ENCODE results near the gene HP1BP3.
A peak's percentile ranks its signal among the peaks of the same experiment; 100 is the strongest.

The HP1BP3 gene

DNA sequence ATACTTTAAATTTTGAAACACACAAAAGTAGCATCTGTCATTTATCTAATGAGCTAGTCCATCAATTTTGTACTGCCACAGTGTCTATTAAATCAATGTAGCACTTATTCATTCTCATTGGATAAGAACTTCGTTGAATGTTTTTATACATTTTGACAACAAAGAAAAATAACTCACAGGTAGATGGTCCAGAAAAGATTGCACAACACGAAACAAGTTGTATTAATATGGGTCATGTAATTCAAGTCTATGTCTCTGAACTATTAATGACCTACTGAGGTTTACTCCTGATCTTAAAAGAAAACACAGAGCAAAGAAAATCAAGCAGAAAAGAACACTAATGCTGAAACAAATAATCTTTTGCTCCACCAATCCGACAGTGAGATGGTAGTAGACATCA lies 15.3 kb downstream of the HP1BP3 start:
- no peak for DNase-seq (ENCODE audit: low read depth in 2 of 2, low spot score in 1 of 2)

DNA sequence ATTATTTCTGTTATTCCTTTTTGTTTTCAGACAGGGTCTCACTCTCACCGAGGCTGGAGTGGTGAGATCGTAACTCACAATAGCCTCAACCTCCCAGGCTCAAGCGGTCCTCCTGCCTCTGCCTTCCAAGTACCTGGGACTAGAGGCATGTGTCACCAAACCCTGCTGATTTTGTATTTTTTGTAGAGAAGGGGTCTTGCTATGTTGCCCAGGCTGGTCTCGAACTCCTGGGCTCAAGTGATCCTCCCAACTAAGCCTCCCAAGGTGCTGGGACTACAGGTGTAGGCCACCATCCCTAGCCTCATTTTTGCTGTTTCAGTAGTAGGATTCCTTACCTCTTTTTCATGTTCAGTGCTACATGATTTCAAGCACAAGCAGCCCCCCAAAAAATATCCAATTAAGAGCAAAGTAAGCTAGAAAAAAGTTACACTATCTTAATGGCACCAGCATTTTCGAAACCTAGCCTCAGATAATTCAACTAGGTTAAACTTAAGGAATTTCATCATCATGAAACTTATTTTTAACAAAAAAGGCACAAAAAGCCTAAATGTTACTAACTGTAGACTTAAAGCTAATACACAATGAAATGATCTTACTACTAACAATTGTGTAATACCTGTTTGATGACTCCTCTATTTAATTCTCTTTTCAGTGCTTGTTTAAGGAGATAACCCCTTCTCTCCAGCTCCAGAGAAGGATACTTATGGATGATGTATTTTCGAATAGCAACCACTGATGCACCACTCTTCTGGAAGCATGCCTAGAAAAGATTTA lies 16.6 kb downstream of the HP1BP3 start:
- no peak for DNase-seq (ENCODE audit: low read depth in 2 of 2, low spot score in 1 of 2)

DNA sequence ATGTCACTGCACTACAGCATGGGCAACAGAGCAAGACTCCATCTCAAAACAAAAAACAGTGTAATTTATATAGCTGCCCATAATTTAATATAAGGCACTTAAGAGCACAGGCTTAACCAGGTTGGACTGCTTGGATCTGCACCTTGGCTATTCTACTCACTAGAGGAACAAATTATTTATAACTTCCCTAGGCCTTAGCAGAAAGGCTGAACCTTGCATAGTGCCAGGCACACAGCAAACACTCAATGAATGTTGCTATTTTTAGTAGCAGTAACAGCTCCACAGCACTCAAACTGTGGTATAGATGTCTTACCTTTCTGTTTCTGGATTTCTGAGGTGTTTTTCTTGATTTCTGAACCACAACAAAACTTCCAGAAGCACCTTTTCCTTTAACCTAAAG lies 19.8 kb downstream of the HP1BP3 start:
- DNase-seq (ENCODE audit: low read depth in 2 of 2, low spot score in 1 of 2), result no peak

DNA sequence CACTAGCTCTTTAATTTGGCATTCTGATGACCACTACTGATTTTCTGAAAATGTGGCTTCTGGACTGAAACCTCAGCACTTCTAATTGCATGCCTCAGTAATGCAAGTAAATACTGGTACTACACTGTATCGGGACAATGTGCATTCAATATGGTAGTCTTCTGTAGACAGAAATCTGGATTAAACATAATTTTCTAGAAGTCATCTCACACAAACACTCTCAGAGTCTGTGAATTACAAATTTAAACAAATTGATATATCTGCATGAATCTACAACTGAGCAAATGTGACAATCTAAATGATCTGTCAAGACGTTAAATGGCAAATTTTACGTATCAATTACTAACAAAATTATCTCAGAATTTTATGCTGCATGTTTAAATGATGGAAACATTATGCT lies 23.7 kb downstream of the HP1BP3 start:
- no peak for DNase-seq (ENCODE audit: low read depth in 2 of 2, low spot score in 1 of 2)

DNA sequence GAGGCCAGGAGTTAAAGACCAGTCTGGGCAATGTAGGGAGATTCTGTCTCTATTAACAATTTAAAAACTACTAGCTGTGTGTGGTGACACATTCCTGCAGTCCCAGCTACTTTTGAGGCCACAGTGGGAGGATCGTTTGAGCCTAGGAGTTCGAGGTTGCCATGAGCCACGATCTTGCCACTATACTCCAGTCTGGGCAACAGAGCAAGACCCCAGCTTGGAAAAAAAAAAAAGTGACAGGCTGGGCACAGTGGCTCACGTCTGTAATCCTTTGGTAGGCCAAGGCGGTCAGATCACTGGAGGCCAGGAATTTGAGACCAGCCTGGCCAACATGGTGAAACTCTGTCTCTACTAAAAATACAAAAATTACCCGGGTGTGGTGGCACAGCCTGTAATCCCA lies 26.8 kb downstream of the HP1BP3 start:
- no peak for DNase-seq (ENCODE audit: low read depth in 2 of 2, low spot score in 1 of 2)

DNA sequence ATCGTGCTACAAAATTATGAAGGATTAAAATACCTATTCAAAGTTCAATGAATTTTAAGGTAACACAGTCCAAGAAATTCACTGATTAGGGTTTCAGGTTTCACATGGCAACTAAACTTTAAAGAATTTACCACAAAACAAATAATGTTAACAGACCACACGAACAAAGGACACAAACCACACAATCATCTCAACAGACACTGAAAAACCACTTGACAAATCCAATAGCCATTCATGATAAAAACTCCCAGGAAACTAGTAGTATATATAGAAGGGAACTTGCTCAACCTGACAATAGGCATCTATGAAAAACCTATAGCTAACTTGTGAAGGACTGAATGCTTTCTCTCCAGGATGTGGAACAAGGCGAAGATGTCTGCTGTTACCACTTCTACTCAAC lies 33.5 kb downstream of the HP1BP3 start:
- no peak for DNase-seq (ENCODE audit: low read depth in 2 of 2, low spot score in 1 of 2)

DNA sequence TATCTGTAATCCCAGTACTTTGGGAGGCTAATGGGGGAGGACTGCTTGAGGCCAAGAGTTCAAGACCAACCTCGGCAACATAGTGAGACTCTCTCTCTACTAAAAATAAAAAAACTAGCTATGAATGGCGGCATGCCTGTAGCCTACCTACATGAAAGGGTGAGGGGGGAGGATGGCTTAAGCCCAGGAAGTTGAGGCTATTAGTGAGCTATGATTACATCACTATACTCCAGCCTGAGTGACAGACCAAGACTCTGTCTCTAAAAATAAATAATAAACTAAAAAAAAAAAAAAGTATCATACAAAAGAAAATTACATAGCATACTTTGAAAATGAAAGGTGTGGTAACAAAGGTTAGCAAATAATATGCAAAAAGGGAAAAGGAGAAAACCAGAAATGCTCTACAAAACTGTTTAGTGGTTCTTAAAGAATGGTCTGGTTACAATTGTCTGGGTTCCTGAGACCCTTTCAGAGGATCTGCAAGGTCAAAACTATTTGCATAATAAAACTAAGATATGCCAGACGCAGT lies 35.6 kb downstream of the HP1BP3 start:
- DNase-seq (ENCODE audit: low read depth in 2 of 2, low spot score in 1 of 2), result no peak

DNA sequence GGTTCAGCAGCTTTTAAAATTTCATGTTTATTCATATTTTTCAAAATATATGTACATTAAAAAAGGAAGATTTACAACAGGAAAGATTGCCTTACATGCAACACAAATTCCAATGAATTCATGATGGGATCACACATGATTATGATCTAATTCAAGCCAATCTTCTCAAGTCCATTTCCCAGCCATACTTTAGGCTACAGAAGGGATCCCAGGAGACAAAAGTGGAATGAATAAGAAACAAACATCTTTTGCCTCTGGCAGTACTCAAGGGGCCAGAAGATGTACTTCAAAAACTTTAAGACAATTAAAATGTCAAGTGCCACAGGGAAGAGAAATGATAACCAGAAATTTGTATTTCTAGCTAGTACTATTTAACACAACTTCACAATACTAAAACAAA lies 44.4 kb downstream of the HP1BP3 start:
- no peak for DNase-seq (ENCODE audit: low read depth in 2 of 2, low spot score in 1 of 2)

DNA sequence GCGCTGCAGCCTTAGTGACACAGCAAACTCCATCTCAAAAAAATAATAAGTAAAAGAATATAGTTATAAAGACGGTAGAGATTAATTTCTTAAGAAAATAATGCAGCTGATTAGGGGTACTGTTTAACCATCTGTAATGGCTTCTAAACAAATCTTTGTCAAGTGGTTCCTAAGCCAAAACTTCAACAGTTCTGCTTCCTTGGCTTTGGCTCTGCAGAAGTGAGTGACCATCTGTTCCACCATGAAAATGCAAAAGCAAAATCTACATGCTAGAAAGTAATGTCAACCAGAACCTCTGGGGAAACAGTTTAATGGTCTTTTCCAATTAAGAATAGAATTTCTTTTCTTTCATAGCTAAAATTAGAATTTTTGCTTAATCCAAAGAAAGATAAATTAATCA lies 46.3 kb downstream of the HP1BP3 start:
- no peak for DNase-seq (ENCODE audit: low read depth in 2 of 2, low spot score in 1 of 2)

DNA sequence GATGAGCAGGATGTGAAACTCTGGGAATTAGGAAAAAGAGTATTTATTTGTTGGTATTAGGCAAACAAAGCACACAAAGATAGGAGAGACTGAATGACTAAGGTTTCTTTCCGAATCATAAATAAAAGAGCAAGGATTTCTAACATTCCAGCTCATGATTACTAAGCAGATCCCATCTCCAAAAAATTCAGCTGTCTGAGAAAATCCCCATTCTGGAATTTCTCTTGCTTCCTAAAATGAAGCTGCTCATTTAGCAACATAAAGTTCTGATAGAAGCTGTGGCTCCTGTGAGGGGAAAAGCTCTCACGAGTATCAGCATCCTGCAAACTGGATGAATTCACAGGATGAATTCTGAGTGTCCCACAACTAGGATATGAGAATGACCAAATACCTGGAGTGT lies 47.9 kb downstream of the HP1BP3 start:
- DNase-seq (ENCODE audit: low read depth in 2 of 2, low spot score in 1 of 2), result no peak

DNA sequence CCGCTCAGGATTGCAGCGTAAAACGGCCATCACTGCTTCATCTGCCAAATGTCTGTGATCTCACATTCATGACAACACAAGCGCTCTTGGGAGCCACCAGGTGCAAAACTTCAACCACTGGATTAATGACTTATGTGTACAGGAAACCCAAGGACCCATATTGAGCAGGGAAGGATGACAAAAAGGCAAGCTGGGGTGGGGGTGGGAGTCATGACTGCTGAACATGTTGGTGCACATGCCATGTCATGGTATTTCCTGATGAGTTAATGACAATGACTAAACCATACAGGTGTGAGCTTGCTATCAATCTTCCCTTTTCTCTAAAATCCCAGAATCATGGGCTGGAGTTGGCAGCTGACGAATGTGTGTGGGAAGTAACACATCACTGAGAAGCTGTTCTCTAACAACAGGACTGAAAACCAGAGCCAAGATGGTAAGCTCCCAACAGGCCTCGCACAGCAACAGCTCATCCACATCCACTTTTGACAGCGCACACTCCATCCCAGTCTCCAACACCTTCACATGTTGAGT lies 51.5 kb downstream of the HP1BP3 start:
- no peak for DNase-seq (ENCODE audit: low read depth in 2 of 2, low spot score in 1 of 2)

DNA sequence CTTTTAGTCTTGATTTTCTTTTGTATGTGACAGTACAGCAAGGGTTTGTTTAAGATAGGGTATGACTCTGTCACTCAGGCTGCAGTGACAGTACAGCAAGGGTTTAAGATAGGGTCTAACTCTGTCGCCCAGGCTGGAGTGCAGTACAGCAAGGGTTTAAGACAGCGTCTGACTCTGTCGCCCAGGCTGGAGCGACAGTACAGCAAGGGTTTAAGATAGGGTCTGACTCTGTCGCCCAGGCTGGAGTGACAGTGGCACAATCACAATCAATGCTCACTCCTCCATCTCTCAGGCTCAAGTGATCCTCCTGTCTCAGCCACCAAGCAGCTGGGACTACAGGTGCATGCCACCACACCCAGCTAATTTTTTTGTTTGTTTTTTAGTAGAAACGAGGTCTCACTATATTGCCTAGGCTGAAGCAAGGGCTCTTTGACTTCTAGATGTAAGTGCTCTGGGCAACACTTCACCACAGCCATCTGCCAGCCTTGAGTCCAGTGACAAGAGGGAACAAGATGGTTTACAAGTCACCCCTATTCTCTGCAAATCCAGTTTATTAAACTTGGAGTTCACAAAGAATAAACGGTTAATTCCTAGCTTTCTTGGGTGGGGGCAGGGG lies 53.6 kb downstream of the HP1BP3 start:
- no peak for DNase-seq (ENCODE audit: low read depth in 2 of 2, low spot score in 1 of 2)

DNA sequence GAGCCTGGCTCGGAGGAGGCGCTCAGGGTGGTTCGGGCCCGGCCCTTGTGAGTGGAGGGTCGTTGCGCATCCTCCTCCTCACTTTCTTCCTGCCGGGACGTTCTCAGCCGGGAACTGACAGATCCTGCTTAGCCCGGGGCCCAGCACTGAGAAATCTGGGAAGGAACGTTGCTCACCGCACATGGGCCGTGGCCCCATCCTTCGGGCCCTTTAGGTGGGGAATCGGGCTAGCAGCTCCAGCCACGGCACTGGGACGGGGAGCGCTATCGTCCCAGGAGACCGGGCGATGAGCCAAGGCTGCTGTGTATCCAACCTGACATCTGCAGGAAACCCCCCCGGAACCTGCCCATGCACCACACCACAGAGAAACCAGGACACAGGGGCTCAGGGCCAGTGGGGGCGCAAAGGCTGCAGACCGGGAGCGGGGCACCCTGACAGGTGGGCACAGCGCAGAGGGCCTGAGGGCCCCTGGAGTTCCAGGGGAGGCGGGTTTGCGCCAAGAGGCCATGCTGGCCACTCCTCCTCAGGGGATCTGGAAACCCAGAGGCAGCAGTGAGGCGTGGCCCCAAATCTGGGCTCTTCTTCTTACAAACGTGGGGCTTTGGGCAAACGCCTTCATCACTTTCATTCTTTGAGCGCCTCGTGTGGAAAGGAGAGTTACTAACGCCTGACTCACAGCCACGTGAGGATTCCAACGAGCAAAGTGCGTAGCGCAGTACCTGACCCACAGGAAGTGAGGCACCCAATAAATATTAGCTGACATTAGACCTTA lies 54.3 kb downstream of the HP1BP3 start, which contains the start of gene SH2D5:
Gene SH2D5, minus strand, starts transcription at position 116 of the 772 bp plus-strand sequence. CDS start 4,659 bp downstream, outside the sequence.
- peak; percentile 57 to 65 for DNase-seq (ENCODE audit: low read depth in 2 of 2, low spot score in 1 of 2)

DNA sequence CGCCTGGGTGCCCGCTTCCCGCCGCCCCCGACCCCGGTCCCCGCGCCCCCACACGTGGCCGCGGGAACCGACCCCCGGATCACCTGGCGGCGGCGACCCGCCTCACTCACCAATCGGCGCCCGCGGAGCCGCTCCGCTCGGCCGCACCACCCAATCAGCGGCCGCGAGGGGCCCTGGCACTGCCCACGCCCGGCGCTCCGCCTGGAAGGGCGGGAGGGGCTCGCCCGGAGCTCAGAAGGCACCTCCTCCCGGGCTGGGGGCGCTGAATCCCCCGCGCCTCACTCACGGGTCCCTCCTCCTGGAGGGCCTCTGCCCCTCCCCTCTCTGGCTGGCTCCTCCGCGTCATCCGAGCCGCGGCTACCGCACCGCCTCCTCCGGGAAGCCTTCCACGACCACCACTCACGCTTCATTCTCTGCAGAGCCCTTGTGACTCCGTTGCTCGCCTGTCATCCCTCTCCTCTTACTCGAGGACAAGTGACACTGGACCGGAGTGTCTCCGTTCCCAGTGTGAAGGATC lies 55.0 kb downstream of the HP1BP3 start:
- peak in 1 of 2 donors; percentile 45 for DNase-seq (ENCODE audit: low read depth in 2 of 2, low spot score in 1 of 2)

DNA sequence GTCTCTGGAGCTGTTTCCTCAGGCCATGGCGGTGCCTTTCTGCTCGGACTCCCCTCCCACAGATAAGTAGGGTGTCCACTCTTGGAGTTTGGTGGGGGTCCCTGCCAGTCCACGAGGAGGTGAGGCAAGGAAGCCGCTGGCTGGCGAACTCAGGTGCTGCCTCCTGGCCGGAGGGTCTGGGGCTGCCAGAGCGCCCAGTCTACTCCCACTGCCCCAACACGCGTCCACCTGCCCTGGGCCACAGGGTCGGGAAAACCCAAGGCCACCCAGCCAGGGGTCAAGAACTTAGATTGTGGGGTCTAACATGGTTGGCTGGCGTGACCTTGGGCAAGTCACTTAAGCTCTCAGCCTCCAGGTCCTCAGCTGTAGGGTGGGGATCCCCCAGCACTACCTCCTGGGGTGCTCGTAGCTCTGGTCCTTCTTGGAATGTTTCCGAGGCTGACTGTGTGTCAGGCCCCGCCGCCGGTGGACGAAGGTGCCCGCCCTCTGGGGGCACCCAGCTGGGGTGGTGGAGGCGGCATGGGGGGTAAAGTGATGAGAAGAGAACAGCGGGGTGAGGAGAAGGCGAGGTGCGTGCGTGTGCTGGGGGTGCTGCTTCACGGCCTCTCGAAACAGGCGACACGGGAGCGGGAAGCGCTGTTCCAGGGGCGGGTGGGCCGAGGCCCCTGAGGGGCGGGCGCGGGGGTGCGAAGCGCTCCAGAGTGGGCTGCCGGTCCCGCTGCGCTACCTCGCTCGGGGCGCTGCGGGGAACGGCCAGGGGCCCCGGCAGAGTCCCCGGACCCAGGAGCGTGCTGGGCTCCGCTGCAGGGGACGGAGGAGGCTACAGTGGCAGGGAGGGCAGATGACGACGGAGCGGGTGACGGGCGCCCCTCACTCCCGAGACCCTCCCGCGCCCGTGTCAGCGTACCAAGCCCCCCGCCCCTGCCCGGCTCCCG lies 55.8 kb downstream of the HP1BP3 start:
- no peak for DNase-seq (ENCODE audit: low read depth in 2 of 2, low spot score in 1 of 2)

DNA sequence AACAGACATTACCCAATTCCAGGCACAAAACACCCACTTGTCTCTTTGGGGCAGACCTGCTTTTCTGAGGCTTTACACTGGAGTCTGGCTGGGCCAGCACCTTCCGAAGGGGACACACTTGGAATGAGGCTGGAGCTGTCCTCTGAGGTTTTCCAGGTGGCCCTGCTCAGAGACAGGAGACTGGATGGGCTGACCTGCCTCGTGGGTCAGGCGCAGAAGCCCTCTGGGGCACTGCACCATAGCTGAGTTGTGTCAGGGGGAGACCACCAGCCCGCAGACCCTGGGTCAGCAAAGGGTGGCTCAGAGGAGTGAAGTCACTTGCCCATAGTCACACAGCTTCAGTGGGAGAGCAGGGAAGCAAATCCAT lies 56.4 kb downstream of the HP1BP3 start:
- no peak for DNase-seq (ENCODE audit: low read depth in 2 of 2, low spot score in 1 of 2)

DNA sequence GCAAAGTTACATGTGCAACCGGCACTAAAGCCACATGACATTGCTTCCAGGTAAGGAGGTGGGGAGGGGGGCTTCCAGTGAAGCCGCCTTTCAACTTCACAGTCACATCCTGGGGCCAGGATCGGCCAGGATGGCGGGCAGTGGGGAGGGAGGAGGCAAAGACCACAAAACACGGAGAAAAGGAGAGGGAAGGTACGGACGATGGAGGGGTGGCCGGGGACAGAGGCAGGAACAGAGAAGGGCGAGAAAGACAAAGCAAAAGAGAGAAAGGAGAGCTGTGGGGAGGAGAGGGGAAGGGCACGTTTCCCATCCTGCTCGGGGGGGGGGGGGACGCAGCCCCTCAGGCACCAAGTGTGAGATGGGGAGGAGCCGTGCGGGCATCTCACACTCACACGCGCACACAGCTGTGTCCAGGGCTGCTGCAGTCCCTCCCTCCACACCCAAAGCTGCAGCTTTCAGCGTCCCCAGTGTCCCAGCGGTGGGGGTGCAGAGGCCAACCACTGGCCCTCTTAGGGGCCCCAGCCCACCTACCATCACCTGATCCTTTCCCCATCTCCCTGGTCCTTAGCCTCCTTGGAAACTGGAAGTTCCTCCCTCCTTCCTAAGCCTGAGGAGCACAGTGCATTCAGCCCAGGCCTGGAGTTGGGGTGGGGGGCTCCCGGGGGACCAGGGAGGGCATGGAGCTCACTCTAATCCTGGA lies 57.0 kb downstream of the HP1BP3 start:
- no peak for DNase-seq (ENCODE audit: low read depth in 2 of 2, low spot score in 1 of 2)

DNA sequence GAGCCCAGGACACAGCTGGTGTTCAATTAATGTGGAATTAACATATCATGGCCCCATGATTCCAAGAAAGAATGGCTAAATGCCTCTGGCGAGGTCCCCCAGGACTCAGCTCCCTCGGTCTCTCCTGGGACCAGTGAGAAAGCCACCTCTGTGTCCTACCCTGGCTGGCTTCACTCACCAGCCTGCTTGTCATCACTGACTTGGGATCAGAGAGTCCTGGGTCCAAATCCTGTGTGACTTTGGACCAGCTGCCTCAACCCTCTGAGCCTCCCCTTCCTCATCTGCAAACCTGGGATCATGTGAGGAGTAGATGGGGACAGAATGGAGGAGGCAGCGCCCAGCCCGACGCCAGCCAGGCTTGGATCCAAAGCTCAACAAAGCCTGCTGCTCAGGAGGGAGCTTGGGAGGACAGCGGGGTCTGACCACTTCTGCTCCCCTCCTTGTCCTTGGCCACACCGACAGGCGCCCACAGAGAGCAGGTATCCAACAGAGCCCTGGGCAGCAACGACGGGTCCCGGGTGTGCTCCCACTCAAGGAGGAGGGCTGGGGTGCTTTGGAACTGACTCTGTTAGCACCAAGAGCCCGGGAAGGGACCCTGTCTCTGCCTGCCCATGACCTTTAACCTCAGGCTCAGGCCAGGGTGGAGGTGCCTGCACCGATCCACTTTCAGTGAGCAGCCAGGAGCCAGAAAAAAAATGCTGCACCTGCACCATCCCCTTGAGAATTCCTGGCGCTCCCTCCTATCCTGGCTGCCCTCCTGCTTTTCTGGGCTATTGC lies 57.8 kb downstream of the HP1BP3 start:
- no peak for DNase-seq (ENCODE audit: low read depth in 2 of 2, low spot score in 1 of 2)

Measured in stimulated activated CD8-positive, alpha-beta memory T cell treated with anti-CD3 and anti-CD28 coated beads, Interleukin-4, amount 100 ng/mL, for 4 hours (primary cell).